Lower lobe of right lung (tissue), 2 donors: ENCODE data around the gene CBX5. TPM values are rescaled to one million over a fixed set of nuclear protein-coding genes. Genes with fewer than 3 reads are reported as not detected.

Source experiments
- ATAC-seq, 2 donors: fragments of 200-7000 bp; cut with Tn5 transposase; one replicate each; pipeline ENCODE4 v1.9.1; 2020 to 2022; ENCODE audit warnings: mild to moderate bottlenecking in 2 of 2, moderate library complexity in 2 of 2
- DNase-seq: peaks from one replicate; pipeline ENCODE4 v3.0.0-alpha.2; 2020
- H3K27ac ChIP-seq: fragments of 200-600 bp; one replicate; pipeline ENCODE4 v1.8.0; 2022
- H3K27me3 ChIP-seq: fragments of 200-600 bp; one replicate; pipeline ENCODE4 v1.8.0; 2022; ENCODE audit warnings: low read depth
- H3K36me3 ChIP-seq: fragments of 200-600 bp; one replicate; pipeline ENCODE4 v1.8.0; 2022; ENCODE audit warnings: mild to moderate bottlenecking
- H3K4me1 ChIP-seq: fragments of 200-600 bp; one replicate; pipeline ENCODE4 v1.8.0; 2022
- H3K4me3 ChIP-seq: fragments of 200-600 bp; one replicate; pipeline ENCODE4 v1.8.0; 2022; ENCODE audit warnings: mild to moderate bottlenecking
- H3K9me3 ChIP-seq: fragments of 200-600 bp; one replicate; pipeline ENCODE4 v1.8.0; 2022
- intact Hi-C: fragments of 100-400 bp; cut with DNase I; formaldehyde crosslinking; loops from one replicate; pipeline ENCODE4 v1.11.0; 2022
- total RNA-seq: library from RNA; stranded (reverse); fragmentation: NEBNext Ultra II Directional; extraction: Animal tissue kit (Norgen Biotek cat#: 25700); gene quantifications from one replicate; pipeline ENCODE4 v1.2.1, GENCODE V29; 2021
- TF ChIP-seq, protein P1 (sequence below): fragments of 200-600 bp; IDR thresholded peaks from one replicate; pipeline ENCODE4 v1.8.0; 2022; ENCODE audit warnings: antibody characterized with exemption, mild to moderate bottlenecking
- donor health status: DM: no; HTN: yes; CAD: no; lungs with severe emphysema.

CBX5 gene
- total RNA-seq, 1 donor from 2014 or later = 50.1 TPM

DNA sequence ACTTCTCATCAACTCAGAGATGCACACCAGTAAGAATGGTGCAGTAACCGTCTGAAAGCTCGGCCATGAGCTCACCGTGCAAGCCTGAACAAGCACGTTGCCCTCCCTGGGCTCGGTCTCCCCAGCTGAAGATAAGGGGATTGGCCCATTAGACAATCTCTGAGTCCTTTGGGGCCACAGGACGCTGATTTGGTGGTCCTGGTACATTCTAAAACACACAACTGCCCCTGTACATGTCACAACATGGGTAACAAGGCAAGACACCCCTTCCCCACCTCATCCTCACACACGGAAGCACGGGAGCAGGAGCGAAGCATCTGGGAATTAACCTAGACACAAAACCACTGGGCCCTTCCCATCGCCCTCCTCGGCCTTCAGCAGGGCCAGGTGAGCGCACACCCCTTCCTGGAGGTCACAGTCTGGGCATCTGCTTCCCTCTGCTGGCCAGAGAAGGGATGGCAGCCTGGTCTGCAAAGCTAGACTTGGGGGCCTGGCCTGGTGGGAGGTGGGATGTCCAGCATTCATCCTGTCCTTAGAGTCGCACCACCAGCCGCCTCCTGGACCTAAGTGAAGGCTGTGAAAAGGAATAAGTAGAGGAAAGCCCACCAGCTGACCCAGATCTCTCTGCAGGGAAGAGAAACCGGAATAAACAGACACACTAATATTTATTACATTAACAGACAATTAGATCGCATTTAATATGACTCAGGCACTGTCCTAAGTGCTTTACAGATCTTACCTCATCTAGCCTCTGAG, 72.2 kb downstream of the CBX5 start:
- ATAC-seq (peak; percentile 81 to 86), DNase-seq (peak; percentile 73)
- H3K27ac ChIP-seq = no peak overlapping the region
- TF ChIP-seq, protein P1, sequence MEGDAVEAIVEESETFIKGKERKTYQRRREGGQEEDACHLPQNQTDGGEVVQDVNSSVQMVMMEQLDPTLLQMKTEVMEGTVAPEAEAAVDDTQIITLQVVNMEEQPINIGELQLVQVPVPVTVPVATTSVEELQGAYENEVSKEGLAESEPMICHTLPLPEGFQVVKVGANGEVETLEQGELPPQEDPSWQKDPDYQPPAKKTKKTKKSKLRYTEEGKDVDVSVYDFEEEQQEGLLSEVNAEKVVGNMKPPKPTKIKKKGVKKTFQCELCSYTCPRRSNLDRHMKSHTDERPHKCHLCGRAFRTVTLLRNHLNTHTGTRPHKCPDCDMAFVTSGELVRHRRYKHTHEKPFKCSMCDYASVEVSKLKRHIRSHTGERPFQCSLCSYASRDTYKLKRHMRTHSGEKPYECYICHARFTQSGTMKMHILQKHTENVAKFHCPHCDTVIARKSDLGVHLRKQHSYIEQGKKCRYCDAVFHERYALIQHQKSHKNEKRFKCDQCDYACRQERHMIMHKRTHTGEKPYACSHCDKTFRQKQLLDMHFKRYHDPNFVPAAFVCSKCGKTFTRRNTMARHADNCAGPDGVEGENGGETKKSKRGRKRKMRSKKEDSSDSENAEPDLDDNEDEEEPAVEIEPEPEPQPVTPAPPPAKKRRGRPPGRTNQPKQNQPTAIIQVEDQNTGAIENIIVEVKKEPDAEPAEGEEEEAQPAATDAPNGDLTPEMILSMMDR = peak; percentile 91
- no peak overlapping the region for H3K4me3 ChIP-seq
- H3K9me3 ChIP-seq = no peaks in the 10 kb centered on the region
- H3K36me3 ChIP-seq = no peaks in the 10 kb centered on the region
- H3K27me3 ChIP-seq = peaks cover 35% of the 10 kb centered on the region
- intact Hi-C loops = loop anchor here (5.0 kb wide), 1 partner anchor 205 kb away; the partner anchor contains the start of gene HOXC9
- H3K4me1 ChIP-seq = no peaks in the 10 kb centered on the region

DNA sequence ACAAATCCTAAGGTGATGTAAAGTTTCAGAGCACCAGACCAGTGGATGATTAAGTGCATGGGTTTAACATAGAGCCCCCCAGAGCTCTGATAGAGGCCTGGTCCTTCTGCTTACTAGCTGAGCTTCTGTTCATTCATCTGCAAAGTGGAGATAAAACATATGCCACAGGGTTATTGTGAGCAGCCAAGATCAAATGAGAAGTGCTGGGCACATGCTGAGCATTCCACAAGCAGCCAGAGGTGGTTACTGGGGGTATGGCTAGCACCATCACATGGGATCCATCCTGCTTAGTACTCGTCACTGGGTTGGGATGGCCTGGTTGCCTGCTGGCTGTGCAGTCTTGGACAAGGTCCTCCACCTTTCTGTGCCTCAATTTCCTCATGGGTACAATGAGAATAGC, 73.1 kb downstream of the CBX5 start:
- intact Hi-C loops = loop anchor here (5.0 kb wide), 1 partner anchor 204 kb away; the partner anchor contains the start of gene HOXC9
- peaks cover 40% of the 10 kb centered on the region for H3K27me3 ChIP-seq
- DNase-seq = no peak

DNA sequence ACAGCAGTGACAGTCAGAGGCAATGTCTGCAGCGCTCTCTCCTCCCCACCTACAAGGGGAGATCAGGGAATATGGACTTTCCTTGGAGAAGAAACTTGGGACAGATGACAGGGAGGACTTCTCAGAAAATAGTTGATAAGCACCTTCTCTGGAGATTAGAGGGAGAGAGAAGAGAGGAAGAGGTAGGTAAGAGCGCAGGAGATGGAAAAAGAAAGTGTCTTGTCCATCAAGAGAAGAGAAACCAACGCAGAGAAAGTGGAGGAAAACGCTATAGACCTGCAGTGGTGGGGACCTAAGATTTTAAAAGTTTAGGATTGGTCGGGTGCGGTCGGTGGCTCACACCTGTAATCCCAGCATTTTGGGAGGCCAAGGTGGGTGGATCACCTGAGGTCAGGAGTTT, 75.6 kb downstream of the CBX5 start:
- DNase-seq (no peak), ATAC-seq (no peak)
- H3K27ac ChIP-seq = no peak overlapping the region
- H3K4me3 ChIP-seq = no peak overlapping the region
- H3K36me3 ChIP-seq = no peaks in the 10 kb centered on the region
- H3K4me1 ChIP-seq = no peaks in the 10 kb centered on the region
- H3K9me3 ChIP-seq = no peaks in the 10 kb centered on the region
- intact Hi-C loops = no loop called here
- TF ChIP-seq, protein P1 = no peak
- H3K27me3 ChIP-seq = peaks cover 50% of the 10 kb centered on the region

More for the DNA sequence above, 73.1 kb downstream of the CBX5 start:
- no peaks in the 10 kb centered on the region for H3K4me1 ChIP-seq
- no peak for ATAC-seq
- no peak overlapping the region for H3K27ac ChIP-seq
- H3K4me3 ChIP-seq = no peak overlapping the region
- TF ChIP-seq, protein P1 = no peak
- H3K36me3 ChIP-seq = no peaks in the 10 kb centered on the region
- no peaks in the 10 kb centered on the region for H3K9me3 ChIP-seq

DNA sequence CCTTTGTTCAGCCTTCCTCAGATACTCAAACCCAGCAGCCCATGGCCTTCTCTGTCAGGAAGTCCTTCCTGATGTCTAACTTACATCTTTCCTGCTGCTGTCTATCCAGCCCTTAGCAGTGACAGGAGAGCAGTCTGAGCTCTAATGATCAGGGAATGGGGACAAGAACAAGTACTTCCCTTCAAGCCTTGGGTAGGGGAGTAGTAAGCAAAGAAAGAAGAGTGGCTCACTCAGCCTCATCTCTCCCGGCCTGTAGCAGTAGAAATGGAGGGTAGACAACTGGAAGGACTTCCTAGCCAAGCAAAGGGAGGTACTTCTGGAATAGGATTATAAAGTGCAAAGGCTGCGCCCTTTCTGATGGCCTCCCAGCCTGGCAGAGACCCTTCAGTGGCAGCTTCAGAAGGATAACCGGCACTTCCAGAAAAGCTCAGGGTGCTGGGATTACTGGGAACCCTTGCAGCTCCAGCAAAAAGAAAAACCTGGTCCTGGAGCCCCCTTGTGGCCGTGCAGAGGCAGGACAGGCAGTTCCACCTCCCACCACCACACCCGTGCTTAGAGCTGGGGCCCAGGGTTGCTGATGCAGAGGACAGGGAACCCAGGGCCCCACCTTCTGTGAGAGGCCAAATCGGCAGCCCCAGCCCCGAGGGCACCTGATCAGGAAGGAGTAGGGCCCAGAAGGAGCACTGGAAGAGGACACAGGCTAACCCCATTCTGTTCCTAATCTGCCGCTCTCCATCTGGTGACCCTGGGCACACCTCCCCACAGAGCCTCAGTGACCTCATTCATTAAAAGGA, 78.7 kb downstream of the CBX5 start:
- DNase-seq = peak; percentile 75
- Histone ChIP-seq H3K9me3 (no peaks in the 10 kb centered on the region), H3K4me1 (no peaks in the 10 kb centered on the region), H3K4me3 (no peak overlapping the region), H3K27ac (no peak overlapping the region), H3K27me3 (peaks cover 46% of the 10 kb centered on the region), H3K36me3 (no peaks in the 10 kb centered on the region)
- peak; percentile 87 to 89 for ATAC-seq
- TF ChIP-seq, protein P1 = peak; percentile 89
- intact Hi-C loops = no loop called here

DNA sequence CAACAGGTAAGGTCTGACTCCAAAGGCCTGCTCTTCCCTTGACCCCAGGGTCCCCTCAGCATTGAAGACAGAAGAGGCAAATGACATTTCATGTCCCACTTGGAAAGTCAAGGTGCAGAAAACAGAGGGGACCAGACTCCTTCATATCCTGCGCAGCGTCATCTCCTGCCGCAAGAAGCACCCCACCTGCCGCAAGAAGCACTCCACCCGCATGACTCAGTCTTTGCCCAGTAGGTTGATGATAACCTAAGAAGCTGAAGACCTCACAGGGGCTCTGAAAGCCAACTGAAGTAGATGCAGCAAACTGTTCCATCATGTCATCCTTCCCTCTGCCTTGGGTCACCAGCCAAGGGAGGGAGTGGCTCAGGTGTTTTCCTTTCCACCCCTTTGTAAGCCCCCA, 79.5 kb downstream of the CBX5 start:
- DNase-seq (no peak), ATAC-seq (no peak)
- Histone ChIP-seq H3K27ac (no peak overlapping the region), H3K4me3 (no peak overlapping the region), H3K36me3 (no peaks in the 10 kb centered on the region), H3K27me3 (peaks cover 39% of the 10 kb centered on the region), H3K9me3 (no peaks in the 10 kb centered on the region), H3K4me1 (no peaks in the 10 kb centered on the region)
- intact Hi-C loops = no loop called here
- TF ChIP-seq, protein P1 = no peak
